ENCODE measurements around the gene GALNTL6. TPM values are rescaled to one million over a fixed set of nuclear protein-coding genes. Genes with fewer than 3 reads are reported as not detected.
A peak's percentile ranks its signal among the peaks of the same experiment; 100 is the strongest.

Gene GALNTL6
- total and polyA plus RNA-seq, 2 of the 4 experiments (the other 2 are of a cell fraction), result under 0.01 TPM; not detected in 1

- no peak overlapping the region for H2BK15ac ChIP-seq (ENCODE audit: low read depth, low read length)
- H4K8ac ChIP-seq (ENCODE audit: low read depth in 2 of 2, low read length in 2 of 2), result no peak overlapping the region
- H3K23ac ChIP-seq (ENCODE audit: low read depth, low read length), result no peak overlapping the region
- dilution Hi-C loops (cut with HindIII; ENCODE audit: low sequenced_read_pairs, unreplicated experiment), result loop anchor here (25.0 kb wide), 1 partner anchor 261 kb away; no protein-coding TSS in a partner anchor
- H3K27ac ChIP-seq (ENCODE audit: insufficient read depth, low read length), result no peak overlapping the region
- H2AK9ac ChIP-seq (replicated peaks; ENCODE audit: low read depth, low read length, poor library complexity), result no peak overlapping the region
- no peak overlapping the region for H4K5ac ChIP-seq (ENCODE audit: low read depth, low read length)
- no peaks in the 10 kb centered on the region for H3K36me3 ChIP-seq (ENCODE audit: control insufficient read depth, insufficient read depth, low read length)
- ChIA-PET CTCF (no interaction called here), POLR2A (ENCODE audit: unreplicated experiment) (no interaction called here)
- H2BK5ac ChIP-seq (ENCODE audit: low read depth, low read length, poor library complexity, severe bottlenecking), result no peak overlapping the region
- BruUV-seq (replicated peaks), result no TSS peak
- no peak overlapping the region for H4K91ac ChIP-seq (ENCODE audit: insufficient read depth, low read depth, low read length)
- TF ChIP-seq MAFK (IDR thresholded peaks at IDR 0.05; ENCODE audit: low read depth, low read length) (peak; percentile 40; the same call in 1 of the 2 replicates), NFE2L2 (IDR thresholded peaks at IDR 0.05; ENCODE audit: low read depth, low read length) (no peak), RCOR1 (IDR thresholded peaks at IDR 0.05; ENCODE audit: insufficient replicate concordance, low read length) (no peak), POLR2A (IDR thresholded peaks at IDR 0.05; ENCODE audit: low read depth, low read length) (no peak), RFX5 (IDR thresholded peaks at IDR 0.05; ENCODE audit: low read depth, low read length) (no peak), CHD1 (IDR thresholded peaks at IDR 0.05; ENCODE audit: low read depth, low read length) (no peak), MAZ (IDR thresholded peaks at IDR 0.05; ENCODE audit: borderline replicate concordance, low read depth, low read length) (no peak), SMC3 (IDR thresholded peaks at IDR 0.05; ENCODE audit: low read depth, low read length) (no peak), ELK1 (IDR thresholded peaks at IDR 0.05; ENCODE audit: borderline replicate concordance, low read depth, low read length) (no peak), CEBPB (IDR thresholded peaks at IDR 0.05; ENCODE audit: low read depth, low read length) (peak; percentile 19; the same call in 1 of the 2 replicates), FOS (IDR thresholded peaks at IDR 0.05; ENCODE audit: low read depth, low read length) (0 out of 2 replicates have a peak, but pooled peaks have one; percentile 19), RAD21 (IDR thresholded peaks at IDR 0.05; ENCODE audit: low read length) (no peak), BHLHE40 (IDR thresholded peaks at IDR 0.05; ENCODE audit: low read depth, low read length) (no peak), MXI1 (IDR thresholded peaks at IDR 0.05; ENCODE audit: borderline replicate concordance, low read depth, low read length) (no peak)
- H2BK120ac ChIP-seq (ENCODE audit: low read depth, low read length), result no peak overlapping the region
- no peak overlapping the region for H3K14ac ChIP-seq (replicated peaks; ENCODE audit: low read depth, low read length)
- no peak overlapping the region for H3K18ac ChIP-seq (ENCODE audit: low read depth, low read length)
- no peak overlapping the region for H3K4ac ChIP-seq (ENCODE audit: low read depth, low read length)
- H2BK20ac ChIP-seq (ENCODE audit: low read depth, low read length), result no peak overlapping the region
- H3K4me1 ChIP-seq (ENCODE audit: control insufficient read depth, insufficient read depth, low read length), result peaks cover 13% of the 10 kb centered on the region; the same call in 1 of the 2 replicates
- in situ Hi-C loops (cut with MboI; ENCODE audit: low sequenced_read_pairs), result no loop called here
- intact Hi-C loops (cut with micrococcal nuclease), result no loop called here
- H3K4me3 ChIP-seq (ENCODE audit: insufficient read depth, low read depth, low read length), result no peak overlapping the region
- no peak overlapping the region for H2AFZ ChIP-seq (replicated peaks; ENCODE audit: low read length, poor library complexity)
- no peaks in the 10 kb centered on the region for H3K79me1 ChIP-seq (ENCODE audit: low read depth in 1 of 2, low read length in 2 of 2)
- no peak overlapping the region for H3K56ac ChIP-seq (ENCODE audit: extremely low read depth, insufficient read depth, low read length)
- no peak overlapping the region for H3K9ac ChIP-seq (ENCODE audit: low read depth, low read length)
- ATAC-seq (ENCODE audit: low read depth), result peak; percentile 45
- H2AK5ac ChIP-seq (ENCODE audit: low read depth, low read length), result no peak overlapping the region
- no peak overlapping the region for H3K4me2 ChIP-seq (ENCODE audit: low read depth, low read length)
- DNase-seq, result peak; percentile 82
- no peaks in the 10 kb centered on the region for H3K9me1 ChIP-seq (ENCODE audit: insufficient read depth, low read length)
- H4K20me1 ChIP-seq (ENCODE audit: insufficient read depth, low read length), result no peaks in the 10 kb centered on the region
- H3K9me3 ChIP-seq (ENCODE audit: control insufficient read depth, insufficient read depth, low read length), result no peaks in the 10 kb centered on the region
- H3K27me3 ChIP-seq (ENCODE audit: control insufficient read depth, insufficient read depth, low read length), result peaks cover 13% of the 10 kb centered on the region
These were observed 1188.4 kb downstream of the GALNTL6 start for GRCh38 chr4:173001571-173001970.
